GM19328 (cell line): ENCODE measurements around the gene RMND5A.
A peak's percentile ranks its signal among the peaks of the same experiment; 100 is the strongest.

Experiments
- ATAC-seq: cut with Tn5 transposase; IDR thresholded peaks from one replicate; pipeline ENCODE4 v1.9.1; 2021; ENCODE audit warnings: mild to moderate bottlenecking, moderate library complexity; ENCODE audit not compliant: unreplicated experiment

Gene RMND5A

DNA sequence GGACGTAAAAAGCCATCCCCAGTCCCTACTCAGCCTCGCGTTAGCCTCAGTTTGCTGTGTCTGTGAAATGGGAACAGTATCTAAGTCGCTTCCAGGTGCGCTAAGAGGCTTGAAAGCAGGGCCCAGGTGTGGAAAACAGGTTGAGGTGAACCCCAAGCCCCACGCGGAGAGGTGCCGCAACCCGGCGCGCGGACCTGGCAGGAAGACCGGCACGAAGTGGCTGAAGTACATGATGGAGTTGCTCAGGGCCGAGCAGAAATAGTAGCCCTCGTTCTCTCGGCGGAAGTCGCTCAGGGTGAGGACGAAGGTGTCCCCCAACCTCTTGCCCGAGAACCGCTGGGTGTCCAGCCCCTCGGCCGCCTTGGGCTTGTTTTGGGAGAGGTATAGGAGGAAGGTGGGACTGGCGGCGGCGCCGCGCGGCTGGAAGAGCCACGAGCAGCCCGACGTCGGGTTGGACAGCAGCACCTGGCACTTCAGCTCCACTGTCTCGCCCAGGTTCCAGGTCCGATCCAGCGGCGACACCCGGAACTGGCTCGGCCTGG is 70.1 kb downstream of the RMND5A start:
- ATAC-seq, result no peak

DNA sequence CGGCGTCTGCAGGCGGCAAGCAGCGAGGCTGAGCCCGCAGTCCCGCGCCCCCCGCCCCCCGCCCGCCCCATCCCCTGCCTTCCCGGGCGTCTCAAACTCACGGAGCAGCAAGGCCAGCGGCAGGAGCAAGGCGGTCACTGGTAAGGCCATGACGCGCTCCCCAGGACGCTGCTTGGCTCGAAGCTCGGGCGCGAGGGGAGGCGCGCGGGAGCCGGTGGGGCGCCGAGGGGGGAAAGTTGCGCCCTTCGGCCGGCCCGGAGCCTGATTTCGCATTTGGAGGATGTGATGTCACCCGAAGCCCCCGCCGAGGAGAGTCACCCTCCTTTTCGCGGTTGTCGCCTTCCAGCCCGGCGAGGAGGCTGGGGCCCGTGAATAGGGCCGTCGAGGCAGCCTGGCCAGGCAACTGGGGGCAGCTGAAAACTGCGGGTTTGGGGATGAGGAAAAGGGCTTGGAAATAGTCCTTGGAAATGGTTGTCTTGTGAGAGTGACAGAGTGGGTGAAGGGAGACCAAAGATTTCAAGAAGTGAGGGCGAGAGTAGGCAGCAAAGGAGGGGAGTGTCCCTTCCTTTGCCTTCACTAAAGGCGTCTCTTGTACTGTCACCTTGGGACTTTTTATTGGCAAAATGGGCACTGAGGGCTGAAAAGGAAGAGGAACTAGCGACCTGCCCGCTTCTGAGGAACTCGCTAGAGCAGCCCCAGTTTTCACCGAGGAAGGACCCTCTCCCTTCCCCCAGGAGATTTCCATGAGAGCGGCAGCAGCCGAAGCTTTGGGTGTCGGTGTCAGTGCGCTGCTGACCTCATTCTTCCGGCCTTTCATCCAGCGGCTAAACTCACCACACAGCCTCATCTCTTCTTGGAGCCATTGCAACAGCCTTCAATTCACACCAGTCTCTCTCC is 70.8 kb downstream of the RMND5A start, which contains the start of gene CD8A:
Gene CD8A (minus strand): TSS at position 238 of the 897 bp plus-strand sequence. CDS start 88 bp downstream, at position 150.
- no peak for ATAC-seq

DNA sequence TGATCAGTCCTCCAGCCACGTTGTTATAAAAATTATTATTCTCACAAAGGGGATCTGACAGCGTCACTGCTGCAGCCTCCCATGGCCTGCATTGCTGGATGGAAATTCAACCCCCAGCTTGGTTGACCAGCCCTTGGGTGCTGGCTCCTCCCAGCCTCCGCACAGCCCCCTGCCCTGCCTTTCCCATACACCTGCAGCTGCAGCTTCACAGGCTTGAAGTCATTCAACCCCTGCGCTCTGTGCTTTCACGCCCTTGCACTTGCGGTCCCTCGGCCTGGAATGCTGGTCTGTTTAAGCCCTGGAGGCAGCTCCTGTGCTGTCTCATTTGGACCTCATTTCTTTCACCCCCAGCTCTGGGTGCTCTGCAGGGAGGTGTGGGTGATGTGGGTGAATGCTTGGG is 71.5 kb downstream of the RMND5A start:
- ATAC-seq, result no peak

DNA sequence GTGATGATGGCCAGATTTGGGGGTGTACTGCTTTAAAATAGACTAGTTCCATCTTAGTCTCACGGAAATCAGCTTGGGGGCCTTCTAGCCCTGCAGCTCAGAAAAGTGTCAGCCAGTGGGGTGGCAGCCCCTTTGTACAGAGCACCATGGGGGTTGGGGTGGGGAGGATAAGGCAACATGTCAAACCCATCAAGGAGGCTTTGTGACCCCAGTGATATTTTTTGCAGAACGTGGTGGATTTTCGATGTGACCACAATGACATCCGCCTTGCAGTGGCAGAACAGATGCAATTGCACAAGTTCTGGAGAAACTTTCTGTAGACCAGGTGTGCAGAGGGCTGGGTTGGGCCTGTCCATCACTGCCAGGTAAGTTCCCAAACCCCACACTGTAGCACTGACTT is 73.7 kb downstream of the RMND5A start:
- no peak for ATAC-seq

DNA sequence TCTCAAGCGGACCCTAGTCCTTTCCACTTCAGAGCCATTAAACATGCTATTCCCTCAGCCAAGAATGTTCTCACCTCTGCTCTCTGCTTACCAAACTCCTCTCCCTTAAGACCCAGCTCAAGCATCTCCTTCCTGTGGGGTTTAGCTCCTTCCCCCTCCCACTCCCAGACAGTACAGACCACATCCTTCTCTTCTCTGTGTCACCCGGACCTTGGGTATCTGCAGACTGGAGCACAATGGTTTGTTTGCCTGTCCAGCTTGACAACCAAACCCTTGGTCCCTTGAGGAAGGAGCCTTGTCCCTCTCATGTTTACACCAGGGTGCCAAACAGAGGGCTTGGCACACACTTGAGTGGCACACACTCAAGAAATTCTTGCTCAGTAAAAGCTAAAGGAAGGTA is 74.8 kb downstream of the RMND5A start:
- no peak for ATAC-seq

DNA sequence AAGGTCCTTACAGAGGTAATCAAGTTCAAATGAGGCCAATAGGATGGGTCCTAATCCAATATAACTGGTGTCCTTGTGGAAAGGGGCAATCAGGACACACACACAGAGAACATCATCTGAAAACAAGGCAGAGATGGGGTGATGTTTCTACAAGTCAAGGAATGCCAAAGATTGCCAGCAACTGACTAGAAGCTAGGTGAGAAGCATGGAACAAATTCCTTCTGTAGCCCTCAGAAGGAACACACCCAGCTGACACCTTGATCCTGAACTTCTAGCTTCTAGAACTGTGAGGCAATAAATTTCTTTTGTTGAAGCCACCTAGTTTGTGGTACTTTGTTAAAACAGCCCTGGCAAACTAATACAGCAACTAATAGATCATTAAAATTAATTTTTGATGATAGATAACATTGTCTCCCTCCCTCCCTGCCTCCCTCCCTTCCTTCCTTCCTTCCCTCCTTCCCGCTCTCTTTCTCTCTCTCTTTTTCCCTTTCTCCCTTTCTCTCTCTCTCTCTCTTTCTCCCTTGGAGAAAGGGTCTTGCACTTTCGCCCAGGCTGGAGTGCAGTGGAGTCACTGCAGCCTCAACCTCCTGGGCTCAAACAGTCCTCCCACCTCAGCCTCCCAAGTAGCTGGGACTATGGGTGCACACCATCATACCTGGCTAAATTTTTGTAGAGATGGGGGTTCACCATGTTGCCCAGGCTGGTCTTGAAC is 80.9 kb downstream of the RMND5A start:
- ATAC-seq, result no peak

DNA sequence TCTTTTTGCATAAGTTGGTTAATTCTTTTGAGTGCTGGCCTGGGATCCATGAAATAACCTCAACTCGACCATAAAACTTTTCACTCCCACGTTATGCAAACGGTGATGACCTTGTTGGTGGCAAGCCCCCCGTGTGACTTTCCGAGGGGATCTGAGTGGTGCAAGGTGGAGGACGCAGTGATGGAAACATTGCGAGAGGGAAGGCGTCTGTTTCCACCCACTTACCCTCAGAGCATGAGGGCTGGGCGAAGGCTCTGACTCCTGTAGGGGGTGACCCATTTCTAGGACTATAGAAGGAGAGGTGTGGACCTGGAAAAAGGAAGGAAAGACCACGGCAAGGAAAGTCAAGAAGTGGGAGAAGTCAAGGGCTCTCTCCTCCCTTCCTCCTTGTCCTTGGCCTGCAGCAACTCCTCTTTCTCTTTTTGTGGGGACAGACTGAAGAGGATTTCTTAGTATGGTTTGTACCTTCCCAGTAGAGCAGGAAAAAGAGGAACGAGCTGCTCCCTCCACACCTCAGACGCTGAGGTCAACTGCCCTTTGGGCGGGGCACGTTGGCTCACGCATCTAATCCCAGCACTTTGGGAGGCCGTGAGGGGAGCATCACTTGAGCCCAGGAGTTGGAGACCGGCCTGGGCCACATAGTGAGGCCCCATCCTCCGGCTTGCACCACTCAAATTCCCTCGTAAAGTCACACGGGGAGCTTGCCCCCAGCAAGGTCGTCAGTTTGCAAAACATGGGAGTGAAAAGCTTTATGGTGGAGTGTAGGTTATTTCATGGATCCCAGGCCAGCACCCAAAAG is 86.2 kb downstream of the RMND5A start:
- ATAC-seq, result no peak

DNA sequence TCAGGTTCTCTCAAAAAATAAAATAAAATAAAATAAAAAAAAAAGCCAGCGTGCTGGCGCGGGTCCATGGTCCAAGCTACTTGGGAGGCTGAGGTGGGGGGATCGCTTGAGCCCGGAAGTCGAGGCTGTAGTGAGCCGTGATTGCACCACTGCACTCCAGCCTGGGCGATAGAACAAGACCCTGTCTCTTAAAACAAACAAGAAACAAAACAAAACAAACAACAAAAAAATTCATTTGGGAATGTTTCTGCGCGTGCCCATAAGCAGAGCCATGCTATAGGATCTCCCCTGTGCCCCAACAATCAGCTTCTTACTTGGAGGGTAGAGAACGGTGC is 87.0 kb downstream of the RMND5A start:
- ATAC-seq, result no peak

DNA sequence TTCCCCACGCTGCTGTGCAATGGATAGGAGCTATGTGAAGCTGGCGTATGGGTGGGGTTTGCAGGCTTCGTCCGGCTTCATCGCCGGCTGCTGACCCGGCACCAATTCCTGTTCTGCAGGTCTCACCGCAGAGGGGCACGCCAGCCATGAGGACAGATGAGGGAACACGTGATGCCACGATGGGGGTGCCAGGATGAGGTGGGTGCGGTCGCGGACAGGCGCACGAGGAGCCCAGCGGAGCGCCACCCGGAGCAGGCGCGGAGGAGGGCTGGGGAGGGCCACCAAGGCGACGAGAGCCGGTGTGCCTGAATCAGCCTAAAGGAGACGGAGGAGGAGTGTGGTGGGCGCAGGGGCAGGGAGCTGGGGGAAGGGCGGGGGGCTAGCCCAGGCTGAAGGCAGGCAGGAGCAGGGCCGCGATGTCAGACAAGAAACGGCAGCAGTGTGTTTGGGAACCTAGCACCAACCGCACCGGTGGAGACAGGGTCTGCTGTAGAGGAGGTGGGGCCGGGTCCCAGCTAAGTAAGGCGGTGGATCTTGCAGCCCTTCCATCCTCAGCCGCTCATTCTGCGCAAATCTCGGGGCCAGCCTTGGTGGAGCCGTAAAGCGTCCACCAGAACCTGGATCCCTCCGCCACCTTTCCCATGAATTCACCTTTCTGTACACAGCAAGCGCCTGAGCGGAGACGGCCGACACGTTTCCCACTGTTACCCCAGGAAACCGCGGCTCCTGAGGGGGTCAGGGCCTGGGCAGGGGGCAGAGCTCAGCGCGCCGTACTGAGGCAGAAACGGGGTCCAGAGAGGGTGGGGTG is 87.6 kb downstream of the RMND5A start:
- peak; percentile 28 for ATAC-seq

DNA sequence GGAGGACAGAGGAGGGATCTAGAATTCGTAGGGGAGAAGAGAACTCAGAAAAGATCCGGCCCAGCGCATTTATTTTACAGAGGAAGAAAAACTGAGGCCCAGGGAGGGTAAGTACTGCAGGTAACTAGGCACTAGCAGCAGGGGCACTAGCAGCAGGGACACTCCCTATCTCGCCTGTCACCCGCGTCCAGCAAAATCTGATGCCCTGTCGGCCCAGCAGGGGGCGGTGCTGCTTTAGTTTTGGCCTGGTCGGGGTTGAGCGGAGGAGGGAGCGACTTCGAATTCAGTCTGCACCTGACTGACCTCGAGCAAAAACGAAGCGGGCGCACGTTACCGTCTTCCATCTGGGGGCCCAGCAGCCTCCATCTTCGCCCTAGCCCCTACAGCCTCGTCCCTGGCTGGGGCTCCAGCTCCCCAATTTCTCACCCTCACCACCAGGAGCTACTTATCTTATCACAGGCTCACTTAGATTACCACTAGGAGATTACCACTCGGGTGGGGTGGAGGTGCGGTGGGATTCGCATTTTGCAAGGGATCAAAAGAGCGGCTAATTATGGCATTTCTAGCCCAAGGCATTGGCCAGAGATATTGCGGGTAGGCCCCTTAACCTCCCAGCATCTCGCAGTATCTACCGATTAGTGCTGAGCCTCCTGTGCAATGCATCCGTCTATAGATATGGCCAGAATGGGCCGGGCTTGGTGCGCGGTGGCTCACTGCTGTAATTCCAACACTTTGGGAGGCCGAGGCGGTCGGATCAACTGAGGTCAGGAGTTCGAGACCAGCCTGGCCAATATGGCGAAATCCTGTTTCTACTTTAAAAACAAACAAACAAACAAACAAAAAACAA is 88.4 kb downstream of the RMND5A start:
- ATAC-seq, result peak; percentile 84

DNA sequence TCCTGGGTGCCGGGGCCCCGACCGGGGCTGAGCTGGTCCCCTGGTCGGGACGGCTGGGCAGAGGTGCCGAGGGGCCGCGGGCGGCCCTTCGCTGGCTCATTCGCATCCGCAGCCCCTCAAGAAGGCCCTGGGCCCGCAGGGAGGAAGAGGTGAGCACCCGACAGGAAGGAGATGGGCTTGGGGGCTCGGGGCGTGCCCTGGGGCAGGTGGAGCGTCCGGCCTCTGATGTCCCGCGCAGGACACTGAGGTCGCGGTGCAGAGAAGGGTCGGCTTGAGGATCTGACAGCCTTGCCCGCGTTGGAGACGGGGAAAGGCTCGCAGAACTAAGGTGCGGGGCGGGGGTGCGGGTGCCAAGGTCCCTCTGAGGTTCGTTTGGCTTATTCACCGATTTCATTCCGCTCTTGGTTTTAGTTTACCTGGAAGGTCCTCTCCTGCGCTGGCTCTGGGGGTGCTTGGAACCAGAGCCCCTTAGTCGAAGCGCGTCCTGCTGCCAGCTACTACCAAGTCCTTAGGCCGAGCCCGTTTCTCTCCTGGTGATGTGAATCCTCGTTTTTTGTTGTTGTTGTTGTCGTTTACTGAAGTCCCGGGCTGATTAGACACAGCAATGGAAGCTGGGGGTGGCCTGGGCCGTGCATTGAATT is 89.5 kb downstream of the RMND5A start:
- ATAC-seq, result no peak

DNA sequence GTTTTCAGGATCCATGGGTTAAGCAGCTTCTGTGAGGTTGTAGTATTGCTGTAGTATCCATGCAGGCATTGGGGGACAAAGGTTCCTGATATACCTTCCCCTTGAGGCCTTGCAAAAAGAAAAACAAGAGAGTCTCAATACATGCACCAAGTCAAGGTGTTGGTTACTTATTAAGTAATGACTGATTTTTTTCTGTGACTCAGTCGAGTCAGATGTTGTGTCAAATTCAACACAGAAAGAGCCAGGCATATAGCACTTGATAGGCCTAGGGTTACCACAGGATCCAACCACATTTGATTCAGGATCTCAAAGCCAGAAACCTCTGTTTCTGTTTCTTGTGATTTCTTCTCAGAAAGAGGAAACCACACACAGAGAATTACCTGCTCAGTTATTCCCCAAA is 95.5 kb downstream of the RMND5A start:
- no peak for ATAC-seq

DNA sequence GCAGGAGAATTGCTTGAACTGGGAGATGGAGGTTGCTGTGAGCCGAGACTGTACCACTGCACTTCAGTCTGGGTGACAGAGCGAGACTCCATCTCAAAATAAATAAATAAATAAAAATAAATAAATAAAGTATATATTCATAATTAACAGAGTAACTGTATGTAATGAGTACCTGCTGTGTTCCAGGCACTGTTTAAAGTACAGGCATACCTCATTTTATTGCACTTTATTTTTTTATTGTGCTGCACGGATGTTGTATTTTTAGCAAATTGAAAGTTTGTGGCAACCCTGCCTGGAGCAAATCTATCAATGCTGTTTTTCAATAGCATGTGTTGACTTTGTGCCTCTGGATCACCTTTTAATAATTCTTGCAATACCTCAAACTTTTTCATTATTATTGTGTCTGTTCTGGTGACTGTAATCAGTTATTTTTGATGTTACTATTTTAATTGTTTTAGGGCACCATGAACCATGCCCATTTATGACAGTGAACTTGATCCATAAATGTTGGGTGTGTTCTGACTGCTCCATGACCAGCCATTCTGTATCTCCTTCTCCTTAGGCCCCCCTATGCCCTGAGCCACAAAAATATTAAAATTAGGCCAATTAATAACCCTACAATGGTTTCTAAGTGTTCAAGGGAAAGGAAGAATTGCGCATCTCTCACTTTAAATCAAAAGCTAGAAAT is 98.2 kb downstream of the RMND5A start:
- no peak for ATAC-seq

DNA sequence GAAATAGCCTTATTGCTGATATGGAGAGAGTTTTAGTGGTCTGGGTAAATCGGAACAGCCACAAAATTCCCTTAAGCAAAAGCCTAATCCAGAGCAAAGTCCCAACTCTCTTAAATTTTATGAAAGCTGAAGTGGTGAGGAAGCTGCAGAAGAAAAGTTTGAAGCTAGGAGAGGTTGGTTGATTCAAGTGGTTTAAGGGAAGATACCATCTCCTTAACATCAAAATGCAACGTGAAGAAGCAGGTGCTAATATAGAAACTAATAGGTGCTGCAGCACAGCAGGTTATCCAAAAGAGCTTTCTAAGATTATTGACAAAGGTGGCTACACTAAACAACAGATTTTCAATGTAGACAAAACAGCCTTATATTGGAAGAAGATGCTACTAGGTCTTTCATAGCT is 98.9 kb downstream of the RMND5A start:
- ATAC-seq, result no peak

DNA sequence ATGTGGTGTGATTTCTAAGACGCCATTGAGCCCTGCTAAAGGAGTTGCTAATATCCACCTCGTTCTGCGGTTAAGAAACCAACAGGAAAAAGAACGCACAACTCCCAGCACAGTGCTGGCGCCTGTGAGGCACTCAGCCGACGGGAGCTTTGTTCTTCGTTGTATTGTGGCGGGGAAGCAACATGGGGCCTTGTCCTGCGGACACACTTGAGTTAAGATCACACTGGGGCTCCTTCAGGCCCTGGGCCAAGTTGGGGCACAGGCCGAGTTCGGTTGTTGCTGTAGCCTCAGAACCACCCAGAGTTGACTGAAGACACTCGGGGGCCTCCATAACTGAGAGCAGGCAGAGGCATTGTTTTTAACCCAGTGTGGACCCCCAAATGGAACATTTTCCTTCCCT is 101.2 kb downstream of the RMND5A start:
- ATAC-seq, result no peak

DNA sequence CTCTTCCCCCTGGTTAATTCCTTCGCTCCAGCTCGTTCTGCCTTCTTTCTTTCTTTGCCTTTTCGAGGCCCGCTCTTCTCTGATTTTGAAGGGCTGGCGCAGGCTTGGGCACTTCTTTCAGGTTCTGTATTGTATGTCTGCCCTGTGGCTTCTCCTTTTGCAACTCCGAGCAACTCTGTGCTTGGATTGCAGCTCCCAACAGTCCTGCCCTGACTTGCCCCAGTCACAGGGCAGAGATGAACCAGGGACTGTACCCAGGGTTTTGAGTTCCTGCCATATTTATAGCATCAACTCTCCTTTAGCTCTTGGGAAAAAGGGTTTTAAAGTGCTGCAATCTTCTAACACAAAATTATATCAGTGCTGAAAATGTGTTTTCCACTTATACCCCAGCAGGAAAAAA is 101.8 kb downstream of the RMND5A start:
- no peak for ATAC-seq

DNA sequence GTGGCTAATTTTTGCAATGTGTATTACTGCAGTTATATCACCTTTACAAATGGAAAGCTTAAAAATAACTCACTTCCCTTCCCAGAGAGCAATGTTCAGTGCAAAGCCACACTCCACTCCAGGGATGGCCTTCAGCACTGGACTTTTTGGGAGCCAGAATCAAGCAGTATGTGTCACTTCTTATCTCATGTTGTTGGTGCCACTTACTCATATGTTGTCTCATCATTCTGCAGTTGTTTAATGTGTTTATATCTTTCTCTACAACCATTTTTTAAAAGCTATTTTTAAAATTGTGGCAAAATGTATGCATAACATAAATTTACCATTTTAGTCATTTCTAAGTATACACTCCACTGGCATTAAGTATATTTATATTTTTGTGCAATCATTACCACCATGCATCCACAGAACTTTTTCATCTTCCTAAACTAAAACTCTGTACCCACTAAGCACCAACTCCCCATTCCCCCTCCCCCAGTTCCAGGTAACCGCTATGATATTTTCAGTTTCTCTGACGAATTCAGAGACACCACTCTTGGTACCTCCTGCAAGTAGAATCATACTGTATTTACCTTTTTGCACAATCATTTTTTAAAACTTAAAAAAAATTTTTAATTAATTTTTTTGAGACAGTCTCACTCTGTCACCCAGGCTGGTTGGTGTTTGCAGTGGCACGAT is 102.7 kb downstream of the RMND5A start:
- no peak for ATAC-seq
